Activated CD4-positive, CD25-positive, alpha-beta regulatory T cell treated with anti-CD3 and anti-CD28 coated beads, Interleukin-2, amount 50 U/mL, for 72 hours (primary cell): Measurements from ENCODE around the gene ZNF324B.
"Not testable (repeated sequence)": the region's sequence is repeated elsewhere in the genome, so short reads cannot be mapped to it uniquely, and the experiment has no call there.

Source experiments
- DNase-seq: peaks from one replicate; pipeline ENCODE4 v3.0.0; 2021

The ZNF324B gene

GRCh38 chr19:58456111-58456510 lies 4.7 kb downstream of the ZNF324B start:
- no peak for DNase-seq

GRCh38 chr19:58460039-58460438 lies 8.6 kb downstream of the ZNF324B start:
- no peak for DNase-seq

GRCh38 chr19:58466089-58466759 lies 14.8 kb downstream of the ZNF324B start:
- no peak for DNase-seq

GRCh38 chr19:58466760-58467589 lies 15.6 kb downstream of the ZNF324B start, which contains the start of gene ZNF324:
ZNF324 (plus strand) TSS chr19:58467080; CDS start chr19:58469186, 2,106 bp downstream.
- peak; percentile 97 for DNase-seq

GRCh38 chr19:58468216-58468839 lies 16.9 kb downstream of the ZNF324B start:
- DNase-seq, result no peak

- no peak for DNase-seq
Observed at GRCh38 chr19:58469241-58470013, 18.0 kb downstream of the ZNF324B start.

- not testable (repeated sequence) for DNase-seq
Observed at GRCh38 chr19:58470837-58471543, 19.6 kb downstream of the ZNF324B start.

GRCh38 chr19:58471736-58472135 lies 20.3 kb downstream of the ZNF324B start:
- no peak for DNase-seq

- no peak for DNase-seq
Observed at GRCh38 chr19:58473775-58474174, 22.4 kb downstream of the ZNF324B start.

- no peak for DNase-seq
Observed at GRCh38 chr19:58474291-58474996, 23.0 kb downstream of the ZNF324B start.

- DNase-seq, result no peak
Observed at GRCh38 chr19:58474997-58475713, 23.7 kb downstream of the ZNF324B start.

- DNase-seq, result peak; percentile 91
Observed at GRCh38 chr19:58475714-58476497, 24.5 kb downstream of the ZNF324B start, which contains the start of gene ZNF446. ZNF446 (plus strand) TSS chr19:58476352; CDS start chr19:58477219, 867 bp downstream.

- DNase-seq, result no peak
Observed at GRCh38 chr19:58476498-58477015, 25.1 kb downstream of the ZNF324B start.

GRCh38 chr19:58477130-58477529 lies 25.7 kb downstream of the ZNF324B start:
- no peak for DNase-seq

GRCh38 chr19:58477871-58478270 lies 26.4 kb downstream of the ZNF324B start:
- no peak for DNase-seq

GRCh38 chr19:58479303-58479702 lies 27.9 kb downstream of the ZNF324B start:
- no peak for DNase-seq

- DNase-seq, result no peak
Observed at GRCh38 chr19:58479736-58480480, 28.5 kb downstream of the ZNF324B start.

GRCh38 chr19:58480481-58480830 lies 29.0 kb downstream of the ZNF324B start:
- no peak for DNase-seq

GRCh38 chr19:58480831-58481230 lies 29.4 kb downstream of the ZNF324B start:
- no peak for DNase-seq
